Measurements from ENCODE around the gene SCG5.

The SCG5 gene

GRCh38 chr15:32669896-32670611, 28.5 kb downstream of the SCG5 start:
- H3K27ac ChIP-seq (ENCODE audit: low read depth, low read length, poor library complexity, severe bottlenecking), result no peak overlapping the region
- peaks cover 9% of the 10 kb centered on the region; the same call in 1 of the 2 replicates for H3K36me3 ChIP-seq (ENCODE audit: insufficient read depth, low read length)
- H3K4me3 ChIP-seq (ENCODE audit: low read depth, low read length, poor library complexity, severe bottlenecking), result no peak overlapping the region
- no peak overlapping the region for H2AFZ ChIP-seq (ENCODE audit: low read length)
- H3F3A ChIP-seq (ENCODE audit: insufficient read depth, low read length), result no peaks in the 10 kb centered on the region
- H3K9me3 ChIP-seq (ENCODE audit: low read length), result no peaks in the 10 kb centered on the region
- no peaks in the 10 kb centered on the region for H3K4me1 ChIP-seq (ENCODE audit: insufficient read depth, low read length, severe bottlenecking)
- H3K9ac ChIP-seq (ENCODE audit: low read length), result no peak overlapping the region
- no peaks in the 10 kb centered on the region for H3K79me2 ChIP-seq (ENCODE audit: insufficient read depth, low read length)
- no peaks in the 10 kb centered on the region for H4K20me1 ChIP-seq (ENCODE audit: insufficient read depth, low read length)
- TF ChIP-seq, protein P1, sequence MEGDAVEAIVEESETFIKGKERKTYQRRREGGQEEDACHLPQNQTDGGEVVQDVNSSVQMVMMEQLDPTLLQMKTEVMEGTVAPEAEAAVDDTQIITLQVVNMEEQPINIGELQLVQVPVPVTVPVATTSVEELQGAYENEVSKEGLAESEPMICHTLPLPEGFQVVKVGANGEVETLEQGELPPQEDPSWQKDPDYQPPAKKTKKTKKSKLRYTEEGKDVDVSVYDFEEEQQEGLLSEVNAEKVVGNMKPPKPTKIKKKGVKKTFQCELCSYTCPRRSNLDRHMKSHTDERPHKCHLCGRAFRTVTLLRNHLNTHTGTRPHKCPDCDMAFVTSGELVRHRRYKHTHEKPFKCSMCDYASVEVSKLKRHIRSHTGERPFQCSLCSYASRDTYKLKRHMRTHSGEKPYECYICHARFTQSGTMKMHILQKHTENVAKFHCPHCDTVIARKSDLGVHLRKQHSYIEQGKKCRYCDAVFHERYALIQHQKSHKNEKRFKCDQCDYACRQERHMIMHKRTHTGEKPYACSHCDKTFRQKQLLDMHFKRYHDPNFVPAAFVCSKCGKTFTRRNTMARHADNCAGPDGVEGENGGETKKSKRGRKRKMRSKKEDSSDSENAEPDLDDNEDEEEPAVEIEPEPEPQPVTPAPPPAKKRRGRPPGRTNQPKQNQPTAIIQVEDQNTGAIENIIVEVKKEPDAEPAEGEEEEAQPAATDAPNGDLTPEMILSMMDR (IDR thresholded peaks at IDR 0.05; ENCODE audit: low read length), result no peak
- no peak for TF ChIP-seq EZH2 (IDR thresholded peaks at IDR 0.05; ENCODE audit: borderline replicate concordance, low read length)
- no peaks in the 10 kb centered on the region for H3K27me3 ChIP-seq (ENCODE audit: insufficient read depth, low read length)
- no peak overlapping the region for H3K4me2 ChIP-seq (ENCODE audit: low read length)
- H3K9me2 ChIP-seq (ENCODE audit: low read depth, low read length), result no peaks in the 10 kb centered on the region

- no peaks in the 10 kb centered on the region for H3K9me3 ChIP-seq (ENCODE audit: low read length)
- H3K4me2 ChIP-seq (ENCODE audit: low read length), result no peak overlapping the region
- H3K27ac ChIP-seq (ENCODE audit: low read depth, low read length, poor library complexity, severe bottlenecking), result no peak overlapping the region
- TF ChIP-seq, protein P1 (IDR thresholded peaks at IDR 0.05; ENCODE audit: low read length), result no peak
- no peak for TF ChIP-seq EZH2 (IDR thresholded peaks at IDR 0.05; ENCODE audit: borderline replicate concordance, low read length)
- H3K79me2 ChIP-seq (ENCODE audit: insufficient read depth, low read length), result no peaks in the 10 kb centered on the region
- H4K20me1 ChIP-seq (ENCODE audit: insufficient read depth, low read length), result no peaks in the 10 kb centered on the region
- H3K27me3 ChIP-seq (ENCODE audit: insufficient read depth, low read length), result no peaks in the 10 kb centered on the region
- H3F3A ChIP-seq (ENCODE audit: insufficient read depth, low read length), result no peaks in the 10 kb centered on the region
- no peak overlapping the region for H3K9ac ChIP-seq (ENCODE audit: low read length)
- peaks cover 9% of the 10 kb centered on the region; the same call in 1 of the 2 replicates for H3K36me3 ChIP-seq (ENCODE audit: insufficient read depth, low read length)
- no peak overlapping the region for H2AFZ ChIP-seq (ENCODE audit: low read length)
- no peaks in the 10 kb centered on the region for H3K4me1 ChIP-seq (ENCODE audit: insufficient read depth, low read length, severe bottlenecking)
- H3K4me3 ChIP-seq (ENCODE audit: low read depth, low read length, poor library complexity, severe bottlenecking), result no peak overlapping the region
- H3K9me2 ChIP-seq (ENCODE audit: low read depth, low read length), result no peaks in the 10 kb centered on the region
Measured at GRCh38 chr15:32670623-32671022, 29.1 kb downstream of the SCG5 start.

- TF ChIP-seq, protein P1 (IDR thresholded peaks at IDR 0.05; ENCODE audit: low read length), result no peak
- no peak for TF ChIP-seq EZH2 (IDR thresholded peaks at IDR 0.05; ENCODE audit: borderline replicate concordance, low read length)
- no peak overlapping the region for H3K4me3 ChIP-seq (ENCODE audit: low read depth, low read length, poor library complexity, severe bottlenecking)
- no peak overlapping the region for H3K4me2 ChIP-seq (ENCODE audit: low read length)
Measured at GRCh38 chr15:32671339-32672325, 30.1 kb downstream of the SCG5 start.

More at GRCh38 chr15:32671339-32672325, 30.1 kb downstream of the SCG5 start:
- Histone ChIP-seq H3K27me3 (ENCODE audit: insufficient read depth, low read length) (no peaks in the 10 kb centered on the region), H3K27ac (ENCODE audit: low read depth, low read length, poor library complexity, severe bottlenecking) (no peak overlapping the region), H4K20me1 (ENCODE audit: insufficient read depth, low read length) (no peaks in the 10 kb centered on the region), H3K4me1 (ENCODE audit: insufficient read depth, low read length, severe bottlenecking) (no peaks in the 10 kb centered on the region), H3K36me3 (ENCODE audit: insufficient read depth, low read length) (peaks cover 2% of the 10 kb centered on the region; the same call in 1 of the 2 replicates), H3K79me2 (ENCODE audit: insufficient read depth, low read length) (no peaks in the 10 kb centered on the region), H3K9me3 (ENCODE audit: low read length) (no peaks in the 10 kb centered on the region), H3K9ac (ENCODE audit: low read length) (no peak overlapping the region), H3K9me2 (ENCODE audit: low read depth, low read length) (no peaks in the 10 kb centered on the region), H3F3A (ENCODE audit: insufficient read depth, low read length) (no peaks in the 10 kb centered on the region), H2AFZ (ENCODE audit: low read length) (no peak overlapping the region)

All from OCI-LY1 (cell line).